Kidney (tissue), 14 donors: ENCODE measurements around the gene SPECC1. TPM values are rescaled to one million over a fixed set of nuclear protein-coding genes. Genes with fewer than 3 reads are reported as not detected.

ENCODE experiments used
- DNase-seq, 5 donors: peaks; one replicate each; pipeline ENCODE4 v3.0.0-alpha.2; 2013 to 2020
- FAIRE-seq: peaks from 2 replicates; lab custom pipeline; 2012; peaks lifted over from hg19 to GRCh38; lab: Jason Lieb, UNC
- H3K27ac ChIP-seq, 2 donors: one replicate each; pipeline ENCODE4 v1.7.0; 2013; ENCODE audit warnings: low read depth in 2 of 2, low read length in 2 of 2, inconsistent platforms in 1 of 2
- H3K27me3 ChIP-seq: one replicate; pipeline ENCODE4 v1.7.1; 2013; ENCODE audit warnings: low read length, inconsistent platforms; ENCODE audit not compliant: control insufficient read depth, insufficient read depth
- H3K36me3 ChIP-seq, 3 donors: one replicate each; pipeline versions ENCODE4 v1.7.0 to v1.7.1; 2013; ENCODE audit warnings: low read length in 3 of 3, control low read depth in 1 of 3, inconsistent platforms in 1 of 3; ENCODE audit not compliant: insufficient read depth in 3 of 3, control insufficient read depth in 2 of 3
- H3K4me1 ChIP-seq, 3 donors: one replicate each; pipeline versions ENCODE4 v1.7.0 to v1.7.1; 2013; ENCODE audit warnings: low read length in 3 of 3, inconsistent platforms in 1 of 3, low read depth in 1 of 3; ENCODE audit not compliant: control insufficient read depth in 2 of 3, insufficient read depth in 2 of 3
- H3K4me3 ChIP-seq, 3 donors: one replicate each; pipeline versions ENCODE4 v1.7.0 to v1.8.1; 2013; ENCODE audit warnings: low read length in 3 of 3, control low read depth in 1 of 3, inconsistent platforms in 1 of 3
- H3K9ac ChIP-seq, 3 donors: one replicate each; pipeline versions ENCODE4 v1.7.0 to v1.7.1; 2013; ENCODE audit warnings: low read length in 3 of 3, control low read depth in 1 of 3, inconsistent platforms in 1 of 3
- H3K9me3 ChIP-seq, 3 donors: one replicate each; pipeline versions ENCODE4 v1.7.0 to v1.7.1; 2013; ENCODE audit warnings: low read length in 3 of 3, control low read depth in 1 of 3, inconsistent platforms in 1 of 3; ENCODE audit not compliant: control insufficient read depth in 2 of 3, insufficient read depth in 1 of 3
- intact Hi-C: fragments of 100-400 bp; cut with DNase I; formaldehyde crosslinking; loops from one replicate; pipeline ENCODE4 v1.11.1; 2022
- polyA plus RNA-seq: library from polyadenylated mRNA; stranded (reverse); fragments of 350-450 nt; fragmentation: Illumina TruSeq; extraction: RNeasy Lipid Tissue Mini Kit (QIAGEN cat#74804); gene quantifications from one replicate; pipeline ENCODE4 v1.2.3, GENCODE V29; 2014; ENCODE audit warnings: low read depth, low replicate concordance; ENCODE audit not compliant: insufficient read depth
- total RNA-seq: library from RNA; stranded (reverse); fragmentation: NEBNext Ultra II Directional; extraction: Animal tissue kit (Norgen Biotek cat#: 25700); gene quantifications from one replicate; pipeline ENCODE4 v1.2.1, GENCODE V29; 2021
- TF ChIP-seq, protein P1 (sequence below): IDR thresholded peaks from 3 replicates; pipeline ENCODE4 v1.5.1; 2012; ENCODE audit warnings: mild to moderate bottlenecking, moderate library complexity, borderline replicate concordance; ENCODE audit not compliant: insufficient read depth; ENCODE audit errors: extremely low read depth
- donor health status: control.
- donor health status: control.
- donor health status: control.
- donor health status: control.
- donor health status: control.
- donor health status: DM: yes; HTN: yes; CAD: no.
- donor health status: Normal renal cell carcinoma (clear cell type).

Gene SPECC1
- total and polyA plus RNA-seq, 2 donors from 2014 or later: 7.6 to 29.1 TPM

DNA sequence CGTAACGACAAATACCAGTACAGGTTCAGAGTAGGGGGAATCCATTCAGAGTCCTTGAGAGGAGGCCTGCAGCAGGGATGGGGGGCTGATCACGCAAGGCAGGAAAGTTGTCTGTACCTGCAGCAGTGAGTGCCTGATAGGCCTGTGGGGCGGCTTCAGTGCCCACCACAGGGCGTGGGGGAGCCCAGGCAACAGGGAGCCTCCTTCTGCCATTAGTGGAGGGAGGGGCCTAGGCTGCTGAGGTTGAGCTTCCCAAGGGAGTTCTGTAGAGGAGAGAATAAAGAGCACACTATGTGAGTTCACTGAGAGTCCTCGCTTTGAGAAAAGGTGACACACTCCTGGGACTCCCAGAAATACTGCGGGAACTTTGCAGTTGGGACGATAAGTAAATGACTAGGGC is 134.6 kb downstream of the SPECC1 start:
- Histone ChIP-seq H3K27ac (no peak overlapping the region), H3K9ac (no peak overlapping the region), H3K9me3 (no peaks in the 10 kb centered on the region), H3K36me3 (no peaks in the 10 kb centered on the region), H3K4me1 (no peaks in the 10 kb centered on the region), H3K27me3 (no peaks in the 10 kb centered on the region), H3K4me3 (no peak overlapping the region)
- FAIRE-seq: no peak
- DNase-seq: no peak
- TF ChIP-seq, protein P1, sequence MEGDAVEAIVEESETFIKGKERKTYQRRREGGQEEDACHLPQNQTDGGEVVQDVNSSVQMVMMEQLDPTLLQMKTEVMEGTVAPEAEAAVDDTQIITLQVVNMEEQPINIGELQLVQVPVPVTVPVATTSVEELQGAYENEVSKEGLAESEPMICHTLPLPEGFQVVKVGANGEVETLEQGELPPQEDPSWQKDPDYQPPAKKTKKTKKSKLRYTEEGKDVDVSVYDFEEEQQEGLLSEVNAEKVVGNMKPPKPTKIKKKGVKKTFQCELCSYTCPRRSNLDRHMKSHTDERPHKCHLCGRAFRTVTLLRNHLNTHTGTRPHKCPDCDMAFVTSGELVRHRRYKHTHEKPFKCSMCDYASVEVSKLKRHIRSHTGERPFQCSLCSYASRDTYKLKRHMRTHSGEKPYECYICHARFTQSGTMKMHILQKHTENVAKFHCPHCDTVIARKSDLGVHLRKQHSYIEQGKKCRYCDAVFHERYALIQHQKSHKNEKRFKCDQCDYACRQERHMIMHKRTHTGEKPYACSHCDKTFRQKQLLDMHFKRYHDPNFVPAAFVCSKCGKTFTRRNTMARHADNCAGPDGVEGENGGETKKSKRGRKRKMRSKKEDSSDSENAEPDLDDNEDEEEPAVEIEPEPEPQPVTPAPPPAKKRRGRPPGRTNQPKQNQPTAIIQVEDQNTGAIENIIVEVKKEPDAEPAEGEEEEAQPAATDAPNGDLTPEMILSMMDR: no peak
- intact Hi-C loops: no loop called here

DNA sequence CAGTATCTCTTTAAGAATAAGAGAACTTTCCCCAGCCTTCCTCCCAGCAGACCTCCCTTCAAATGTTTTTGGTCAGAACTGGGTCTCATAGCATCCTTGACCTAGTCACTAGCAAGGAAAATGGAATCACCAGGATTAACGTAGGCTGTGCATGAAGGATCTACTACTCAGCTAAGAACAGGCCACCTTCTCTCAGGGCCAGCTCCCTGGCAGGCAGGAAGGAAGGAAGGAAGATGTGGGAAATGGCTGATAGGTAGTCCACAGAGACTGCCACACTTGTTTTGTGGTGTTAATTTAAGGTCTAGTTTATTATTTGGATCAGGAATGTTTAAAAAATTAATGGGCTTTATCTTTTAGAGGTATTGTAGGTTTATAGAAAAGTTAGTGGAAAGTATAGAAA is 136.4 kb downstream of the SPECC1 start:
- no peaks in the 10 kb centered on the region for H3K9me3 ChIP-seq

DNA sequence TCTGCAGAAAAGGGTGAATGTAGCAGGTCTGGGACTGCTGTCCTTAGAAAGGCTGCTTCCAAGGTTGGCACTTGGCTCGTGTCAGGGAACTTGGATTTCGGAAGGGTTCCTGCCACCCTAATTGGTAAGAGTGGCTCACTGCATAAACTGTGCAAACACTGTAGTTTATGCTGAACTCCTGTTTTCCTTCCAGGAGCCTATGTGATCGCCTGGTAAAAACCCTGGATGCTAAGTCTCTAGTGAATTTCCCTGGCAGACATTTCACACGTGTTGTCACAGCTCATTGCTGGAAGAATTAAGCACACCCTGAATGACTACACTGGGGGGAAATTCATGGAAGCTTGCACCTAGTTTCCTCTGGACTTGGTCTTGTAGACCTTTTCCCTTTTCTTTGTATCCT is 140.1 kb downstream of the SPECC1 start:
- H3K36me3 ChIP-seq: no peaks in the 10 kb centered on the region
- no peak for DNase-seq
- intact Hi-C loops: no loop called here
- no peaks in the 10 kb centered on the region for H3K9me3 ChIP-seq
- H3K4me3 ChIP-seq: no peak overlapping the region
- no peak overlapping the region for H3K27ac ChIP-seq
- no peaks in the 10 kb centered on the region for H3K4me1 ChIP-seq
- FAIRE-seq: no peak
- no peak overlapping the region for H3K9ac ChIP-seq
- TF ChIP-seq, protein P1: no peak
- no peaks in the 10 kb centered on the region for H3K27me3 ChIP-seq

More for the DNA sequence above, 136.4 kb downstream of the SPECC1 start:
- Histone ChIP-seq H3K9ac (no peak overlapping the region), H3K4me1 (no peaks in the 10 kb centered on the region), H3K36me3 (no peaks in the 10 kb centered on the region), H3K27me3 (no peaks in the 10 kb centered on the region), H3K27ac (no peak overlapping the region), H3K4me3 (no peak overlapping the region)
- intact Hi-C loops: no loop called here
- TF ChIP-seq, protein P1: no peak
- FAIRE-seq (no peak), DNase-seq (no peak)

DNA sequence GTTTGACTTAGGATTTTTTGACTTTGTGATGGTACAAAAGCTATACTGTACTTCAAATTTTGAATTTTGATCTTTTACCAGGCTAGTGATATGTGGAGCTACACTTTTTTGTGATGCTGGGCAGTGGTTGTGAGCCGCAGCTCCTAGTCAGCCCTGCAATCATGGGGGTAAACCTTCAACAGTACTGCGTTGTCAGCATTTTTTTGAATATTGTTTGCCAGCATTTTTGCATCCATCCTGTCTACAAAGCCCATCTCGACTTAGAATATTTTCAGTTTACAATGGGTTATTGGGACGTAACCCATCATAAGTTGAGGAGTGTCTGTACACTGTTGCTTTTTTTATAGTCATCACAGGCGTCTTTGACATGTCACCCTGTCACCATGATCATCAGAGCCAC is 142.0 kb downstream of the SPECC1 start:
- Histone ChIP-seq H3K9ac (no peak overlapping the region), H3K27me3 (no peaks in the 10 kb centered on the region), H3K9me3 (no peaks in the 10 kb centered on the region), H3K36me3 (no peaks in the 10 kb centered on the region), H3K27ac (no peak overlapping the region), H3K4me1 (no peaks in the 10 kb centered on the region), H3K4me3 (no peak overlapping the region)
- no peak for FAIRE-seq
- intact Hi-C loops: loop anchor here (10.0 kb wide), 1 partner anchor 64 kb away; no protein-coding TSS in a partner anchor
- no peak for DNase-seq
- TF ChIP-seq, protein P1: no peak
